AG10803 (cell line): ENCODE data around the gene AK5.
"Not testable (repeated sequence)": the region's sequence is repeated elsewhere in the genome, so short reads cannot be mapped to it uniquely, and the experiment has no call there.

Source experiments
- DNase-seq: peaks from one replicate; pipeline ENCODE4 v3.0.0; 2010; ENCODE audit warnings: low read depth
- H3K4me3 ChIP-seq: 2 replicates; pipeline ENCODE4 v1.5.1; 2011; ENCODE audit warnings: mild to moderate bottlenecking, low read length, control low read depth
- TF ChIP-seq, protein P1 (sequence below): conservative IDR thresholded peaks from 2 replicates; pipeline ENCODE4 v1.5.1; 2011; ENCODE audit warnings: mild to moderate bottlenecking, low read length, control low read depth, inconsistent platforms

AK5 gene

DNA sequence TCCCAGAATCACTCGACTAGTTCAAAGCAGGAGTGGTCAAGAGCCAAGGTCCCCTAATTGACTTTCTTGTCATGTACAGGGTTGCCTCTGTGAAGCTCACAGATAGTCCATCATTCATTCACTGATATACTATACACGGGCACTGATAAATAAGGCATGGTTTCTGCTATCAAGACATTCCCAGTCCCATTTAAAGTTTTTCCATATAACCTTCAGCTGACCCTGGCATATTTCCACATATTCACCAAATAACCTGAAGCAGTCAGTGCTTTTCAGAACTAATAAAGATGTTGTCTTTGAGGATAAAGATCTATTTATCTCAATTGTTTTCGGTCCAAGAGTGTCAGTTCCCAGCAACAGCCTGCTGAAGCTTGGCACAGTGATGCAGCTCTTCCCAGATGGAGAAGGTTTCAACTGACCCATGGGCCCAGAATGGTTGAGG lies 227.3 kb downstream of the AK5 start:
- TF ChIP-seq, protein P1, sequence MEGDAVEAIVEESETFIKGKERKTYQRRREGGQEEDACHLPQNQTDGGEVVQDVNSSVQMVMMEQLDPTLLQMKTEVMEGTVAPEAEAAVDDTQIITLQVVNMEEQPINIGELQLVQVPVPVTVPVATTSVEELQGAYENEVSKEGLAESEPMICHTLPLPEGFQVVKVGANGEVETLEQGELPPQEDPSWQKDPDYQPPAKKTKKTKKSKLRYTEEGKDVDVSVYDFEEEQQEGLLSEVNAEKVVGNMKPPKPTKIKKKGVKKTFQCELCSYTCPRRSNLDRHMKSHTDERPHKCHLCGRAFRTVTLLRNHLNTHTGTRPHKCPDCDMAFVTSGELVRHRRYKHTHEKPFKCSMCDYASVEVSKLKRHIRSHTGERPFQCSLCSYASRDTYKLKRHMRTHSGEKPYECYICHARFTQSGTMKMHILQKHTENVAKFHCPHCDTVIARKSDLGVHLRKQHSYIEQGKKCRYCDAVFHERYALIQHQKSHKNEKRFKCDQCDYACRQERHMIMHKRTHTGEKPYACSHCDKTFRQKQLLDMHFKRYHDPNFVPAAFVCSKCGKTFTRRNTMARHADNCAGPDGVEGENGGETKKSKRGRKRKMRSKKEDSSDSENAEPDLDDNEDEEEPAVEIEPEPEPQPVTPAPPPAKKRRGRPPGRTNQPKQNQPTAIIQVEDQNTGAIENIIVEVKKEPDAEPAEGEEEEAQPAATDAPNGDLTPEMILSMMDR, result no peak
- no peak overlapping the region for H3K4me3 ChIP-seq
- no peak for DNase-seq

DNA sequence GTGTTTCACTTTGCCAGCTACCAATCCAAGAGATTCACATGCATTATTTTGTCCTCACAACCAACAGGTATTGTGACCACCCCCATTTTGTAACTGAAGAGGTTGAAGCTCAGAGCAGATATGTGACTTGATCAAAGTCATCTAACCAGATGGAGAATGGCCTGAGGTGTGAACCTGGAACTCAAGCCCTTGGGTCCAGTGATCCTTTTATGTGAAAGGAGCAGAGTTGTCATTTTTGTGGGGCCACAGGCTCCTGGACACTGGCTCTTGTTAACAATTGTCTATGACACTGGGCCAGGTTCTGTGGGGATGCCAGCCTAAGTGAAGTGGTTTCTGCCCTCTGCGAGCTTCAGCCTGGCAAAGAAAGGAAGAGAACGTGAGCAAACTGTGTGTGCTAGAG lies 228.1 kb downstream of the AK5 start:
- no peak for DNase-seq
- H3K4me3 ChIP-seq, result no peak overlapping the region
- TF ChIP-seq, protein P1, result no peak

DNA sequence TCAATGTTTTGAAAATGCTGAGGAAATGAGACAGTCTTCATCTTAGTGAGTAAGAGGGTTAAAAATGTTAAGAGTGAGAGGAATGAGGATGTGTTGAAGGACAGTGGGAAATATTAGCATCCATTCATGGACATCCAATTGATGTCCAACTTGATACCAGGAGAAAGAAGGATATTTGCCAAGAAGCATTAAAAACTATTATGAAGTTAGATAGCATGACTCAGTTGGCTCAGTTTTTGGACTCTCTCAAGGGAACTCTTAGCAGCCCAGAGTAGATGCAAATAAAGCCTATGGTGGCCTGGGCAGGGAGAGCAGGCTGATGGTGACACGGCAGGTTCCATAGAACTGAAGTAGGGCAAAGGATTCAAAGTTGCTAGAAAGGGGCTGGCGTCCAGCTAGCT lies 229.6 kb downstream of the AK5 start:
- no peak overlapping the region for H3K4me3 ChIP-seq
- DNase-seq, result peak; percentile 97
- TF ChIP-seq, protein P1, result no peak

DNA sequence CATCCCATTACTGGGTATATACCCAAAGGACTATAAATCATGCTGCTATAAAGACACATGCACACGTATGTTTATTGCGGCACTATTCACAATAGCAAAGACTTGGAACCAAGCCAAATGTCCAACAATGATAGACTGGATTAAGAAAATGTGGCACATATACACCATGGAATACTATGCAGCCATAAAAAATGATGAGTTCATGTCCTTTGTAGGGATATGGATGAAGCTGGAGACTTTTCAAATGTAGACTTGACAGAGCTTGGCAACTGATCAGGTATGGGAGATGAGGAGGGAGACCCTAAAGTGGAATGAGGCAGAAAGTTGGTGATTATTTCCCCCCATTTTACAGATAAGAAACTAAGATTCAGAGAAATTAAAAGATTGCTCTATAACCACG lies 230.8 kb downstream of the AK5 start:
- not testable (repeated sequence) for H3K4me3 ChIP-seq, DNase-seq

DNA sequence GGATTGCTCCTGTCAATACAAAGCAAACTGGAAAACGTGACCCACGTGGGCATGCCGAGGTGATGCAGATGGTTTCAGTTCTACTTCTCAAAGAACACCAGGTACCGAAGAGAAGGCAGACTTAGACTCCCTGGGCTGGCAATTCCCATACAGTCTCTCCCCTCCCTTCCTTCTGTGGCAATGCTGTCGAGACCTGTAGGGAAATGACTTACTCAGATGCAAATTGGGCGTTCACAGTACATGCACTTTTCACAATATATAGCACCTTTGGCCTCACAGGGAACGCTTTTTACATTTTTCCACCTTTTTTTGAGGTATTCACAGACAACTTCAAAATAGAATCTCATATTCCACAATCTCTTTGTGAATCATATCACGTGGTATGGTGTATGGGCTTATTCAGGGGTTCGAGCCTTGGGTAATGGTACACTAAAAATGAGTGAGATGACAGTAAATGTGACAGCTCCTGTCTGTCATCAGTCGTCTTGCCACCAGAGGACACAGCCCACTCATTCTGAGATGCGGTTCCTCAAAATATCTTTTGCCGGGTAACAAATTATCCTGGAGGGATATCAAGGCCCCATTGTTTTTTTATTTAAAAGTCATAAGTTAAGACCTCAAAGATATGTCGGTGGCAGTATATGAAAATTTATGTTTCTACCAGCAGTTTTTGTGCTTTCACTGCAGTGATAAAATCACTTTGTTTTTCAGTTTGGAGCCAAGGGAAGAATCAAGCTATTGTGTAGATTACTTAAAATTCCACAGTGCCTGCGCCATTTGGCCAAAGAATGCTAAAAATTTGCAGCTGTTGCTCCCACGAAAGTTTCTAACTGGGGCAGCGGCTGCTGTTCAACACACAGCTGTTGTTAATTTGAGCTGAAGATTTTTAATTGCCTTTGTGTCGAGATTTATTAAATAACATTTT lies 232.3 kb downstream of the AK5 start:
- no peak overlapping the region for H3K4me3 ChIP-seq
- DNase-seq, result peak; percentile 98
- TF ChIP-seq, protein P1, result no peak

DNA sequence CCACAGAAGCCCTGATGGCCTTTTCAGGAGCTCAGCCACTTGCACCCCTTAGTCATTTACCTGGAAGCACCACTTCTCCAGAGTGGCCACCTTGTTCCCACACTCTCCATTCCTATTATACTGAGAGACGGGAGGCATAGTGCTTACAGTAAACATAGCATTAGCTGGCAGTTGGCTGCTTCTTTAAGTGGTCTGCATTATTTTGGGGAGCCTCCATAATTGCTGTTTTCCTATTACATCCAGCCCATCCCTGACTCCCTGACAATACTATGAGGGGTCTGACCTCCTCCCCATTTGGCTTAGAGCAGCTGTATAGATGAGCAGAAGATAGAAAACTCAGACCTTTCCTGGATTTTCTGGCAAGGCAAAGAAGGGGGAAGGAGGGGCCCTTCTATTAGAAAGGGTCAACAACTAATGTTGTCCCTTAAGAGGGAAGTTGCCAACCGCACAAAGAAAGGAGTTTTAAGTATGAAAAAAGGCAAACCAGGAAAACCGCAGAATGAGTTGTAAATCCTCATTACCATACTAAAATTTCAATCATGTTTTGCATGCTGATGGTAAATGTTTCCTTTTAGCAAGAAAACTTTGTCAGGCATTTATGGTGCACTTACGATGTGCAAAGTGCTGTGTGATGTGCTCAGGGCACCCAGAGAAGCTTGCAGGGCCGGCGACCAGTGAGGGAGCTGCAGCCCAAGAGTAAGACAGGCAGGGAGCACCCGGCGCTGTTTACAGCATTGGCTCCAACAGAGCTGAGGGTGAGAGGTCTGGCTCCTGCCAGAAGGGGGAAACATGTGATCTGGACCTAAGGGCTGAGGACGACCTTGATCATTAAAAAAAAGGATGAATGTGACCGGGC lies 233.3 kb downstream of the AK5 start:
- no peak overlapping the region for H3K4me3 ChIP-seq
- TF ChIP-seq, protein P1, result peak; percentile 13; the same call in 1 of the 2 replicates

DNA sequence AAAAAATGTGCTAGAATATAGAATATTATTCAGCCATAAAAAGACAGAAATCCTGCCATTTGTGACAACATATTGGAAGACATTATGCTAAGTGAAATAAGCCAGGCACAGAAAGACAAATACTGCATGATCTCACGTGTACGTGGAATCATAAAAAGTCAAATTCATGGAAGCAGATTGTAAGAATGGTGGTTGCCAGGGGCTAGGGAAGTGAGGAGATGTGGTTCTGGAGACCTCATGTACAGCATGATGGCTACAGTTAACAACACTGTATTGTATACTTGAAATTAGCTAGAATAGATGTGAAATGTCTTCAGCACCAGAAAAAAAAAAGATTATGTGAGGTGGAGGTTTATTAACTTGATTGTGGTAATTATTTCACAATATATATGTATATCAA lies 234.3 kb downstream of the AK5 start:
- TF ChIP-seq, protein P1, result no peak
- no peak overlapping the region for H3K4me3 ChIP-seq
- no peak for DNase-seq

More for the DNA sequence above, 233.3 kb downstream of the AK5 start:
- peak; percentile 68 for DNase-seq
